Panc1 (cell line): Measurements from ENCODE around the gene INPP4B. TPM values are rescaled to one million over a fixed set of nuclear protein-coding genes. Genes with fewer than 3 reads are reported as not detected.

Experiments
- ATAC-seq: fragments of 200-7000 bp; cut with Tn5 transposase; 2 replicates; pipeline ENCODE4 v1.9.1; 2020; ENCODE audit warnings: mild to moderate bottlenecking, moderate library complexity
- BruUV-seq: library from RNA; stranded (reverse); fragments of 400-500 nt; replicated peaks from 2 replicates; lab custom pipeline; 2021; lab: Mats Ljungman, UMichigan
- CTCF ChIA-PET: fragments of 300-600 bp; sonication (Branson Sonifier 250); formaldehyde crosslinking; loops from one replicate; lab custom pipeline; 2022; ENCODE audit warnings: antibody characterized with exemption; lab: Charles Lee
- POLR2A ChIA-PET: fragments of 300-600 bp; sonication (Branson Sonifier 250); formaldehyde crosslinking; loops from one replicate; lab custom pipeline; 2022; ENCODE audit warnings: antibody characterized with exemption; lab: Charles Lee
- DNase-seq: peaks from one replicate; pipeline ENCODE4 v3.0.0-alpha.2; 2010; ENCODE audit warnings: low read depth, low spot score
- H3K27ac ChIP-seq: 2 replicates; pipeline ENCODE4 v1.5.1; 2011; ENCODE audit warnings: mild to moderate bottlenecking, low read length, inconsistent platforms
- H3K27me3 ChIP-seq: fragments of 200-500 bp; sonication (Bioruptor generic); 2 replicates; pipeline ENCODE4 v1.6.0; 2014; ENCODE audit warnings: low read length, inconsistent platforms; ENCODE audit not compliant: control insufficient read depth, insufficient read depth
- H3K36me3 ChIP-seq: fragments of 200-500 bp; sonication (Bioruptor generic); 2 replicates; pipeline ENCODE4 v1.5.1; 2014; ENCODE audit warnings: inconsistent platforms, mild to moderate bottlenecking, low read length, moderate library complexity; ENCODE audit not compliant: control insufficient read depth, insufficient read depth
- H3K4me1 ChIP-seq: 2 replicates; pipeline ENCODE4 v1.5.1; 2011; ENCODE audit warnings: inconsistent platforms, mild to moderate bottlenecking, low read length, moderate library complexity; ENCODE audit not compliant: control insufficient read depth, insufficient read depth
- H3K4me3 ChIP-seq, 2 experiments: 2 replicates each; pipeline ENCODE4 v1.5.1; 2011 to 2012; ENCODE audit warnings: low read depth in 2 of 2, low read length in 2 of 2, mild to moderate bottlenecking in 2 of 2, inconsistent platforms in 1 of 2, moderate library complexity in 1 of 2
- H3K9me3 ChIP-seq: fragments of 200-500 bp; sonication (Bioruptor generic); 2 replicates; pipeline ENCODE4 v1.5.1; 2014; ENCODE audit warnings: low read depth, mild to moderate bottlenecking, inconsistent platforms, low read length, moderate library complexity; ENCODE audit not compliant: control insufficient read depth, insufficient read depth
- POLR2AphosphoS5 ChIP-seq: IDR thresholded peaks from 2 replicates; pipeline ENCODE4 v1.6.1; 2012; ENCODE audit warnings: mild to moderate bottlenecking, low read depth, low read length, moderate library complexity
- REST ChIP-seq, 2 experiments: IDR thresholded peaks; 2 replicates each; pipeline ENCODE4 v1.6.1; 2011 to 2012; ENCODE audit warnings: low read depth in 2 of 2, control low read depth in 1 of 2, low read length in 1 of 2, mild to moderate bottlenecking in 1 of 2, moderate library complexity in 1 of 2; ENCODE audit not compliant: insufficient read depth in 1 of 2
- SIN3A ChIP-seq: IDR thresholded peaks from 2 replicates; pipeline ENCODE4 v1.6.1; 2012; ENCODE audit warnings: low read depth, mild to moderate bottlenecking, low read length, moderate library complexity, borderline replicate concordance; ENCODE audit not compliant: insufficient read depth
- TCF7L2 ChIP-seq: IDR thresholded peaks from 2 replicates; pipeline ENCODE4 v1.6.1; 2011; ENCODE audit warnings: mild to moderate bottlenecking, low read depth, low read length, inconsistent platforms
- in situ Hi-C: cut with HindIII; loops from 2 replicates; pipeline ENCODE4 v1.10.0; 2016; ENCODE audit warnings: low sequenced_read_pairs, low pct_unique_long_range_greater_than_20kb
- intact Hi-C: fragments of 100-400 bp; cut with micrococcal nuclease; formaldehyde crosslinking; loops from one replicate; pipeline ENCODE4 v1.10.0; 2022; ENCODE audit not compliant: unreplicated experiment
- total RNA-seq: library from RNA; stranded (reverse); gene quantifications from one replicate; pipeline ENCODE4 v1.2.1, GENCODE V29; 2021; ENCODE audit not compliant: unreplicated experiment
- TF ChIP-seq, protein P1 (sequence below): fragments of 450-650 bp; IDR thresholded peaks from 2 replicates; pipeline ENCODE4 v1.5.1; 2017; ENCODE audit warnings: mild to moderate bottlenecking

INPP4B gene
- total RNA-seq, 1 experiment from 2014 or later, result 4.5 TPM

DNA sequence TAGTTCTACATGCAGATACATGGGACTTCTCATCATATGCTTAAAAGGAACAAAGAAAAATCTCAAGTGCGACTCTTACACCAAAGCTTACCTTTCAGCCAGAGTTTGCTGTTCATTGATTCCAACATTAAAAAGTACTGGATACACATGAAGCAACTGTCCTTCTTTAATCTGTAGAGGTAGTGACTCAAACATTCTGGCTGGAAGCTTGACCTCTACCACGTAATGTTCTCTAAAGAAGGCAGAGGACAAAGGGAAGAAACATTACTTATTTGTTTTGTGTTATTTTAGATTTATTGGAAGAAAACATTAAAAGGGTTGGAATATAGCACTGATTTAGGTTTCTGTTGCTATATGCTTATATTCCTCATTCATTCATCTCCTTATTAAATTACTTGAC, 733.6 kb downstream of the INPP4B start:
- ChIA-PET CTCF (no interaction called here), POLR2A (no interaction called here)
- intact Hi-C loops (no loop called here), in situ Hi-C loops (no loop called here)
- Histone ChIP-seq H3K36me3 (no peaks in the 10 kb centered on the region), H3K4me1 (no peaks in the 10 kb centered on the region), H3K4me3 (no peak overlapping the region), H3K27ac (no peak overlapping the region), H3K27me3 (no peaks in the 10 kb centered on the region), H3K9me3 (no peaks in the 10 kb centered on the region)
- TF ChIP-seq SIN3A, result no peak
- TF ChIP-seq REST (IDR thresholded peaks at IDR 0.05; ENCODE audit: insufficient read depth in 1 of 2, low read depth in 2 of 2, low read length in 1 of 2), result no peak
- no peak for TF ChIP-seq POLR2AphosphoS5
- TF ChIP-seq, protein P1, sequence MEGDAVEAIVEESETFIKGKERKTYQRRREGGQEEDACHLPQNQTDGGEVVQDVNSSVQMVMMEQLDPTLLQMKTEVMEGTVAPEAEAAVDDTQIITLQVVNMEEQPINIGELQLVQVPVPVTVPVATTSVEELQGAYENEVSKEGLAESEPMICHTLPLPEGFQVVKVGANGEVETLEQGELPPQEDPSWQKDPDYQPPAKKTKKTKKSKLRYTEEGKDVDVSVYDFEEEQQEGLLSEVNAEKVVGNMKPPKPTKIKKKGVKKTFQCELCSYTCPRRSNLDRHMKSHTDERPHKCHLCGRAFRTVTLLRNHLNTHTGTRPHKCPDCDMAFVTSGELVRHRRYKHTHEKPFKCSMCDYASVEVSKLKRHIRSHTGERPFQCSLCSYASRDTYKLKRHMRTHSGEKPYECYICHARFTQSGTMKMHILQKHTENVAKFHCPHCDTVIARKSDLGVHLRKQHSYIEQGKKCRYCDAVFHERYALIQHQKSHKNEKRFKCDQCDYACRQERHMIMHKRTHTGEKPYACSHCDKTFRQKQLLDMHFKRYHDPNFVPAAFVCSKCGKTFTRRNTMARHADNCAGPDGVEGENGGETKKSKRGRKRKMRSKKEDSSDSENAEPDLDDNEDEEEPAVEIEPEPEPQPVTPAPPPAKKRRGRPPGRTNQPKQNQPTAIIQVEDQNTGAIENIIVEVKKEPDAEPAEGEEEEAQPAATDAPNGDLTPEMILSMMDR, result no peak
- TF ChIP-seq TCF7L2, result no peak
- no TSS peak for BruUV-seq
- DNase-seq (no peak), ATAC-seq (no peak)

DNA sequence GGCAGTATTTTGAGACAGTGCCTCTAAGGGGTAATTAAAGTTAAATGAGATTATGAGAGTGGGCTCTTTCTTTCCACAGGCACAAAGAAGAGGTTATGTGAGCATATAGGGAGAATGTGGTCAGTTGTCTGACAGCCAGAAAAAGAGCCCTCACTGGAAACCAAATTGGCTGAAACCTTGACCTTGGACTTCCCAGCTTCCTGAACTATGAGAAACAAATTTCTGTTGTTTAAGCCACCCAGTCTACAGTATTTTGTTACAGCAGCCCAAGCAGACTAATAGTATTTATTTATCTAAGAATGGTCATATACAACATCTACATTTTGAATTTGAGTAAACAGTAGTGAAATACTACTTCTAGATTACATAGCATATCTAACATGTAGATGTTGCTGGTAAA, 736.0 kb downstream of the INPP4B start:
- intact Hi-C loops, result no loop called here
- no peak overlapping the region for H3K4me3 ChIP-seq
- H3K36me3 ChIP-seq, result no peaks in the 10 kb centered on the region
- ATAC-seq, result no peak
- ChIA-PET CTCF (no interaction called here), POLR2A (no interaction called here)
- no peaks in the 10 kb centered on the region for H3K9me3 ChIP-seq
- TF ChIP-seq TCF7L2, result no peak
- TF ChIP-seq SIN3A, result no peak
- TF ChIP-seq, protein P1, result no peak
- in situ Hi-C loops, result no loop called here
- H3K27me3 ChIP-seq, result no peaks in the 10 kb centered on the region
- no peak overlapping the region for H3K27ac ChIP-seq
- BruUV-seq, result no TSS peak
- no peak for DNase-seq
- H3K4me1 ChIP-seq, result no peaks in the 10 kb centered on the region
